Stimulated activated CD4-positive, alpha-beta T cell treated with anti-CD3 and anti-CD28 coated beads, Interleukin-2, amount 100 ng/mL, for 48 hours (primary cell): Measurements from ENCODE around the gene NOSIP.
"Not testable (repeated sequence)": the region's sequence is repeated elsewhere in the genome, so short reads cannot be mapped to it uniquely, and the experiment has no call there.

Experiments
- DNase-seq, 2 donors: peaks; one replicate each; pipeline ENCODE4 v3.0.0-alpha.2; 2020

The NOSIP gene, protein sequence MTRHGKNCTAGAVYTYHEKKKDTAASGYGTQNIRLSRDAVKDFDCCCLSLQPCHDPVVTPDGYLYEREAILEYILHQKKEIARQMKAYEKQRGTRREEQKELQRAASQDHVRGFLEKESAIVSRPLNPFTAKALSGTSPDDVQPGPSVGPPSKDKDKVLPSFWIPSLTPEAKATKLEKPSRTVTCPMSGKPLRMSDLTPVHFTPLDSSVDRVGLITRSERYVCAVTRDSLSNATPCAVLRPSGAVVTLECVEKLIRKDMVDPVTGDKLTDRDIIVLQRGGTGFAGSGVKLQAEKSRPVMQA

DNA sequence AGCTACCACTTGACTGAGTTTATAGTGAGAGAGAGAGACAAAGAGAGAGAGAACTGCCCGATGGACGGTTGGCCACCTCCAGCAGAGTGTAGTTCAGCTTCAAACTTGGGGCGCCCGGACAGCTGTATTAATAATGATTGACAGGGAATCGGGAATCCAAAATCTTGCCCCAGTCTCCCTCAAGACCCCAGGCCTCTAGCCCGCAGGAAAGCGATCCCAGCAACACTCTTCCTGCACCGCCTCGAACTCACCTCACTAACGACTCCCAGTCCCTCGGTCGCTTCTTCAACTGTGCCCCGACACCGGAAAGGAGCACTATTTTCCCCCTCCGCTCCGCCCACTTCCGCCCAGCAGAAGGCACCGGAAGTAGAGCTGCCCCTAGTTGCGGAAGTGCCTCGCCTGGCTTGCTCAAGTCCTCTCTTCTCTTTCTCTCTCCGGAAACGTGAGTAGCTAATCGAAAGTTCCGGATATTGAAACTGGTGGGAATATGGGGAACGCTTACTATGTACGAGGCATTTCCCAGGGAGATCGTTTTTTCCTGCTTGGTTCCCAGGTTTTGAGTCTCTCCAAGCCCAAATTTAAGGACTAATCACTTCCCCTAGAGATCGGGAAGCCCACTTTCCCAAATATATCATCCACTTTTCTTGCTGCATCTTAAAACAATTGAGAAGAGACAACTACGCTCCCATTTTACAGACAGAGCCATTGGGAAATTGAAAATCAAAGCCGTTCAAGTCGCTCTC is at the start of gene NOSIP:
Gene NOSIP (minus strand): TSS at position 293 of the 743 bp plus-strand sequence. CDS start 19,865 bp downstream, outside the sequence.
- peak; percentile 94 to 95 for DNase-seq

DNA sequence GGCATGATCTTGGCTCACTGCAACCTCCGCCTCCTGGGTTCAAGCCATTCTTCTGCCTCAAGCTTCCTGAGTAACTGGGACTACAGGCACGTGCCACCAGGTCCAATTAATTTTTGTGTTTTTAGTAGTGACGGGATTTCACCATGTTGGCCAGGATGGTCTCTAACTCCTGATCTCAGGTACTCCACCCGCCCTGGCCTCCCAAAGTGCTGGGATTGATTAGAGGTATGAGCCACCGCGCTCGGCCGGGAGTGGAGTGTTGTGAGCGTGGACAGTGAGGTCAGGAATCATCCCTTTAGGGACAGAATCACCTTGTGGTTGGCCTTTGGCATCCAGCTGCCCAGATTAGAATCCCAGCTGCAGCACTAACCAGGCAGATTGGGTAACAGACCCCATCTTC is 49.3 kb upstream of the NOSIP start:
- DNase-seq: no peak

DNA sequence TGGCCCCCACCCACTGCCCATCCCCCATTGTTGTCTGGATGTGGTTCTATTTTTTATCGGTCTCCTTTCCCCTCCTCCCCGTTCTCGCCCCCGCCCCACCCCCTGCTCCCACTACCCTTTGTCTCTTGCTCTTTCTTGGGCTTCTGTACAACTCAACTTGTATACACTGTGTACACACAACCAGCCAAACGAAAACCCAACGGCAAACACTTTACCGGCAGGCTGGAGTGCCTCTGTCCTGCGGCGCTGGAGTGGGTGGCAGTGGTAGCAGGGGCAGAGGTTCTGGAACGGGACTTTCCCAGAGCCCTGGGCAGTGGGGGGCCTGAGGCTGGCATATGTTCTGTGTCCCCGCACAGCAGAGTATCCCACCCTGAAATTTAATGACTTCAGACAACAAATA is 45.9 kb upstream of the NOSIP start:
- DNase-seq: no peak

DNA sequence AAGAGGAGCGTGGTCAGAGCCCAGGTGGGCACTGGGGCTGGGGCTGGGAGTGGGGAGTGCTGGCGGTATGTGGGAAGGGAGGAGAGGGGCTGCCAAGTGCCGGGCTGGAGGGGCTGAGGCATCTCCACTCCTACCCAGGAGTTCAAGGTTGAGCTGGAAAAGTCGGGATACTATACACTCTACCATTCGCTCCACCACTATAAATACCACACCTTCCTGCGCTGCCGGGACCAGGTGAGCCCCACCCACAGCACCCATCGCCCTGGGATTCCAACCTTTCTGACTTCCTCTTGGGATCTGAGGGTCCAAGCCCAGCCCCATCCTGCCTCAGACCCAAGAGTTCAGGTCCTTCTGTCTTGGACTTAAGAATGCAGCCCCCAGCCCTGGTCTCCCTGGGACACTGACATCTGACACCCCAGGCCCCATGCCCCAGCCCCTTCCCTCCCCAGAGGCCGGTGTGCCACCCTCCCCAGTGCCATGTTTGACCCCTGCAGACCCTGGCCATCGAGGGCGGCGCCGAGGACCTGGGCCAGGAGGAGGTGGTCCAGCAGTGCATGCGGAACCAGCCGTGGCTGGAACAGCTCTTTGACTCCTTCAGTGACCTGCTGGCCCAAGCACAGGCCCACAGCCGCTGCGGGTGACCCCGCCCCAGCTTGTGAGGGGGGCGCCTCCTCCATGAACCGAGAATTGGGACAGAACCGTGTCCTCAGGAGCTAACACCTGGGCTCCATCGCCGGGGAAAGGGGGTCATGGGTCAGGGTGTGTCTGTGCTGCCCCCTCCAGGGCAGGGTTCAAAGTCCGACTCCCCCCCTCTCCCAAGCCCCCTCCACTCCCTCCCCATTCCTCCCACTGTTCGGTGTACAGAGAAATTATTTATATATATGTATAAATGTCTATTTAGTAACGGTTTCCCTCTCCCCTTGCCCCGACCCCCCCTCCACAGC is 44.9 kb upstream of the NOSIP start:
- no peak for DNase-seq

DNA sequence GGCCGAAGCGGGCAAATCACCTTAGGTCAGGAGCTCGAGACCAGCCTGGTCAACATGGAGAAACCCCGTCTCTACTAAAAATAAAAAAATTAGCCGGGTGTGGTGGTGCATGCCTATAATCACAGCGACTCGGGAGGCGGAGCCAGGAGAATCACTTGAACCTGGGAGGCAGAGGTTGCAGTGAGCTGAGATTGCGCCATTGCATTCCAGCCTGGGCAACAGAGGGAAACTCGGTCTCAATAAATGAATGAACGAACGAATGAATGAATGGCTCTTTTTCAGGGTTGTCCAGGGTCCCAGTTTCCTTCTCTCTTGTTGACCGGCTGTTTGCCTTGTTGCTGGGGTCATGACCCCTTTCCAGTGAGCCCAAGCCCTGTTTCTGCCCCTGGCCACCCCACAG is 37.5 kb upstream of the NOSIP start:
- DNase-seq: not testable (repeated sequence)

DNA sequence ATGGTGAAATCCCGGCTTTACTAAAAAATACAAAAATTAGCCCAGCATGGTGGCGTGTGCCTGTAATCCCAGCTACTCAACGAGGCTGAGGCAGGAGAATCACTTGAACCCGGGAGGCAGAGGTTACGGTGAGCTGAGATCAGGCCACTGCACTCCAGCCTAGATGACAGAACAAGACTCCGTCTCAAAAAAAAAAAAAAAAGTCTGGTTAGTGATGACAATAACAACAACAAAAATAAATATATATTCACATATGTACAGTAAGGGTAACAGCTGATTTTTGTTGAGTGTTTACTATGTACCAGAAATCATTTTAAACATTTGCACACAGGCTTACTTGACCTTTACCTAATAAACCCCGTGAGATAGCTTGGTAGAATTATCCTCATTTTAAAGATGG is 36.6 kb upstream of the NOSIP start:
- DNase-seq: no peak

DNA sequence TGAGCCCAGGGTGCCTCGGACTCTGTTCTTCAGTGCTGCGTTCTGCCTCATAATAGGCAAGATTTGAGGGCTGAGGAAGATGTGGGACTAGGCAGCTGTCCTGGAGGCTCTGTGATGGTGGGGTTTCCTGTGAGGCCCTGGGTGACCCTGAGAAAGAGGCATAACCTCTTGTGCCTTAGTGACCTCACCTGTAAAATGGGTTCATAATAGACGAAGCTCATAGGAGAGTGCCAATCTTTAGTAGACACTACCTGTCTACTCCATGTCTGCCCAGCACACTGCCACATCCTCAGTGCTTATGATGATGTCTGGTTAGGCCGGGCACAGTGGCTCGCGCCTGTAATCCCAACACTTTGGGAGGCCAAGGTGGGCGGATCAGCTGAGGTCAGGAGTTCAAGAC is 36.2 kb upstream of the NOSIP start:
- no peak for DNase-seq

DNA sequence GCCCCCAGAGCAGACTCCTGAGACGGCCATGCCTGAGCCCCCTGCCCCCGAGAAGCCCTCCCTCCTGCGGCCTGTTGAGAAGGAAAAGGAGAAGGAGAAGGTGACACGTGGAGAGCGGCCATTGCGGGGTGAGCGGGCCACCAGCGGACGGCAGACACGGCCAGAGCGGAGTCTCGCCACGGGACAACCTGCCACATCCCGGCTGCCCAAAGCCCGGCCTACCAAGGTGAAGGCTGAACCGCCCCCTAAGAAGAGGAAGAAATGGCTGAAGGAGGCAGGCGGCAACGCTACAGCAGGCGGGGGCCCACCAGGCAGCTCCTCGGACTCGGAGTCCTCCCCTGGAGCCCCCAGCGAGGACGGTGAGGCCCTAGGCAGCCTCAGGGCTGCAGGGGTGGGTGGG is 35.5 kb upstream of the NOSIP start:
- DNase-seq: no peak

DNA sequence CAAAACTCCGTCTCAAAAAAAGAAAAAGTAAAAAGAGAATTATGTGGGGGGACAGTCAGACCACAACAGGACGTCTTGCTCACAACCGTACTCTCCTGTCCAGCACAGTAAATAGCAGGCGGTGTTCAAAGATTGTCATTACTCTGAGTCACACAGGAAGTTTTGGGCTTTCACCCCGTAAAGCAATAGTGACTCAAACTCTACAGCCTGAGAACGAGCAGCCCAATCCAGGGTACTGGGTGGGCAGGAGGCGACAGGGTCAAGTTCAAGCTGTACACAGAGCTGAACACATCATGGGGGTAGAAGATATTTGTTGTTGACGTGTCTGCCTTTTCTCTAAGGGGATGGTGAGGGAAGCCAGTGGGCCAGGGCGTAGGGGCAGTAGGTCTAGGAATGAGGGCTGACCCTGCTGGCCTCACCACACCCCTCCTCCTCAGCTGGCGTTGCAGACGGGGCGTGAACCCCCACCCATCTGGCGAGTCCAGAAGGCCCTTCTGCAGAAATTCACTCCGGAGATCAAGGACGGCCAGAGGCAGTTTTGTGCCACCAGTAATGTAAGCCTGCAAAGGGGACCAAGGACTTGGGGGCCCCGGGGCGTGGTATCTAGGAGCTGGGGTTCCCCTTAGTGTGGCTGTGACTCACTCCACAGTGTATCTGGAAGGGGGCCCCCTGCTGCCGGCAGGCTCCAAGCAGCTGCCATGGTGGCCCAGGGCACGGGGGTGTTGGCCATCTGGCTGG is 33.9 kb upstream of the NOSIP start:
- no peak for DNase-seq

DNA sequence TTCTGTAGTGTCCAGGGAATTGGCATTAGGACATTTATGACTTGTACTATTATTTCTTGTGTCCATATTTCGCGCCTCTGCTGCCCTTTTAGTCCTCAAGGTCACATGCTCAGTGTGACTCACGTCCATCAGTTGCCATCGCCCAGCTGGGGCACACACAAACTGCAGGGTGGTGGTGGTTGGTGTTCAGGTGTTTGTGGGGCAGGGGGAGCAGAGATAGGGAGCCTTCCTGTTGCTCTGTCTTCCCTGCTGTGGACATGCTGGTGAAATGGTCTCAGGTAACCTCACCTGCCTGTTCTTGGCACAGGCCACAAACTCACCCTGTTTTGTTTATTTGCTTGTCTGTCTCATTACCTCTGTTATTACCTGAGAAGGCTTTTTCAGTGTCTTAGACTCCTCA is 33.0 kb upstream of the NOSIP start:
- no peak for DNase-seq

DNA sequence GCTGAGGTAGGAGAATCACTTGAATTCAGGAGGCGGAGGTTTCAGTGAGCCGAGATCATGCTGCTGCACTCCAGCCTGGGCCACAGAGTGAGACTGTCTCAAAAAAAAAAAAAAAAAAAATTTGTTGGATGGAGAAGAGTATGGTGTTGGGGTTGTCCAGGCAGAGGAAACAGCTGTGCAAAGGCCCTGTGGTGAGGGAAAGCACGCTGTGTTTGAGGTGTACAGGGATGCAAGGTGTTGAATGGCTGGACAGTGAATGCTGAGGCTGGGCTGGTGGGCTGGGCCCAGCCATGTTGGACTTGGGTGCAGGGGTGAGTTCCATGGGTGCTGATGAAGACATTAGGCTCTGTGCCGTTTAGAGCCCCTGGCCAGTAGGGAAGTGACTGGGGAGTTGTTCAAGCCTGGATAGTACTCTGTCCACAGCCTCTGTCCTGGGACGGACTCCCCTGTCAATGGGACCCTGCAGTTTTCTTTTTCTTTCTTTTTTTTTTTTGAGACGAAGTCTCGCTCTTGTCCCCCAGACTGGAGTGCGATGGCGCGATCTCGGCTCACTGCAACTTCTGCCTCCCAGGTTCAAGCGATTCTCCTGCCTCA is 29.2 kb upstream of the NOSIP start:
- DNase-seq: no peak

DNA sequence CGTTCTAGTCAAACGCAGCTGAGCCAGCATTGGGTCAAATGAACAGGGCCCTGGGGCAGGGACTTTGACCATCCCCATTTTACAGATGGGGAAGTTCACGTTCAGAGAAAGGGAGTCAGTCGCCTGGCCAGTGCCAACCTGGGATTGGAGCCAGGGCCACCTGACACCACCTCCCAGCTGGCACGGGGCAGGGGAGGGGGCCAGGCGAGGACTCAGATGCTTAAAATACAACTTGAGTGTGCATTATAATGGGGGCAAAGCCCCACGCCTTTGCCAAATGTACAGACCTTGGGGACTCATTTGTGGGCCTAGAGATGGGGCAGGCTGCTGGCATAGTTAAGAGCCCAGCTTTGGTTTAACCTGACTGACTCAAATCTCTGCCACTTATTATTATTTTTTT is 25.2 kb upstream of the NOSIP start:
- no peak for DNase-seq

DNA sequence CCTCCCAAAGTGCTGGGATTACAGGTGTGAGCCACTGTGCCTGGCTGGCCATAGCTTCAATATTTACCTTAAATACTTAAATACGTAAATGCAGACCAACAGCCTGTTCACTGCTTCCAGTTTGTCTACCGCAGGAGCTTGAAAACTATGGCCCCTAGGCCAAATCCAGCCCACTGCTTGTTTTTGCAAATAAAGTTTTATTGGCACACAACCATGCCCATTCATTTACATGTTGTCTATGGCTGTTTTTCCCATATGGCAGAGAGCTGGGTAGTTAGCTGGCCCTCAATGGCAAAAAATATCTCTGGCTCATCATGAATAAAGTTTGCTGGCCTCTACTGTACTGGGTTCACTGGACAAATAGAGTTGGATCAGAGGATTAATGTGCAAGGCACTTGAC is 22.4 kb upstream of the NOSIP start:
- DNase-seq: no peak

DNA sequence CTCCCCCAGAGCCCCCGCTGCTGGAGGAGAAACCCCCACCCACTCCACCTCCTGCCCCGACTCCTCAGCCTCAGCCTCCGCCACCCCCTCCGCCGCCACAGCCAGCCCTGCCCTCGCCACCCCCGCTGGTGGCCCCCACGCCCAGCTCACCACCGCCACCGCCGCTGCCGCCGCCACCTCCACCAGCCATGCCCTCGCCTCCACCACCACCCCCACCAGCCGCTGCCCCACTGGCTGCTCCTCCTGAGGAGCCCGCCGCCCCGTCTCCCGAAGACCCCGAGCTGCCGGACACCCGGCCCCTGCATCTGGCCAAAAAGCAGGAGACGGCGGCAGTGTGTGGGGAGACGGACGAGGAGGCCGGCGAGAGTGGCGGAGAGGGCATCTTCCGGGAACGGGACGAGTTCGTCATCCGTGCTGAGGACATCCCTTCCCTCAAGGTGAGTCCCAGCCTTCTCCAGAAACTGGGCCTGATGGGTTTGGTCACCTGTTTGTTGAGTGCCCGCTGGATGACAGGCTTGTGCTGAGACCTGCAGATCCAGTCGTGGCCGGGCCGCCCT is 21.2 kb upstream of the NOSIP start:
- no peak for DNase-seq

DNA sequence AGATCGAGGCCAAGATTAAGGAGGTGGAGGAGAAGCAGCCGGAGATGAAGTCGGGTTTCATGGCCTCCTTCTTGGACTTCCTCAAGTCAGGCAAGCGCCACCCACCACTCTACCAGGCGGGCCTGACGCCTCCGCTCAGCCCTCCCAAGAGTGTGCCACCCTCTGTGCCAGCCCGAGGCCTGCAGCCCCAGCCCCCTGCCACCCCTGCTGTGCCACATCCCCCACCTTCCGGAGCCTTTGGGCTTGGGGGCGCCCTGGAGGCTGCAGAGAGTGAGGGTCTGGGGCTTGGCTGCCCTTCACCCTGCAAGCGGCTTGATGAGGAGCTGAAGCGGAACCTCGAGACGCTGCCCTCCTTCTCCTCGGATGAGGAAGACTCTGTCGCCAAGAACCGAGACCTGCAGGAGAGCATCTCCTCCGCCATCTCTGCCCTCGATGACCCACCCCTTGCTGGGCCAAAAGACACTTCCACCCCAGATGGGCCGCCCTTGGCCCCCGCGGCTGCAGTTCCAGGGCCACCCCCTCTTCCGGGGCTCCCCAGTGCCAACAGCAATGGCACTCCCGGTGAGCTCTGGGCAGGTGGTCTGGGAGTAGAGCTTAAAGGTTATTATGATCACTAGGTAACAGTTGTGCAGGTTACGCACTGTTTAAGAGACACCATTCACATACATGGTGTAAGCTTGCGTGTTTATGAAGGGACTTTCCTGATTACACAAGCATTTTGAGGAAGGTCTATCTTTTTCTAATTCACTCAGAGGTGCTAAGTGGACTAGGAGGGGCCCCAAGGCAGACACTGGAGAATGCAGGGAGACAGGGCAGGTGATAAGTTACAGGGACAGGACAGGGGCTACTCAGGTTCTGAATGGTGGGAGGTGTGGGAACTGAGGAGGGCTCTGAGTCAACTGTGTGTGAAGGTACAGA is 19.3 kb upstream of the NOSIP start:
- no peak for DNase-seq

DNA sequence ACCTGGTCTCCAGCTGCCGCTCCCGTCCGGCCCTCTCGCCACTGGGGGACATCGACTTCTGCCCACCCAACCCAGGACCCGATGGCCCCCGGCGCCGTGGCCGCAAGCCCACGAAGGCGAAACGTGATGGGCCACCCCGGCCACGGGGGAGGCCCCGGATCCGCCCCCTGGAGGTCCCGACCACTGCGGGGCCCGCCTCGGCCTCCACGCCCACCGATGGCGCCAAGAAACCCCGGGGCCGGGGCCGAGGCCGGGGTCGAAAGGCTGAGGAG is 17.3 kb upstream of the NOSIP start:
- DNase-seq: no peak

DNA sequence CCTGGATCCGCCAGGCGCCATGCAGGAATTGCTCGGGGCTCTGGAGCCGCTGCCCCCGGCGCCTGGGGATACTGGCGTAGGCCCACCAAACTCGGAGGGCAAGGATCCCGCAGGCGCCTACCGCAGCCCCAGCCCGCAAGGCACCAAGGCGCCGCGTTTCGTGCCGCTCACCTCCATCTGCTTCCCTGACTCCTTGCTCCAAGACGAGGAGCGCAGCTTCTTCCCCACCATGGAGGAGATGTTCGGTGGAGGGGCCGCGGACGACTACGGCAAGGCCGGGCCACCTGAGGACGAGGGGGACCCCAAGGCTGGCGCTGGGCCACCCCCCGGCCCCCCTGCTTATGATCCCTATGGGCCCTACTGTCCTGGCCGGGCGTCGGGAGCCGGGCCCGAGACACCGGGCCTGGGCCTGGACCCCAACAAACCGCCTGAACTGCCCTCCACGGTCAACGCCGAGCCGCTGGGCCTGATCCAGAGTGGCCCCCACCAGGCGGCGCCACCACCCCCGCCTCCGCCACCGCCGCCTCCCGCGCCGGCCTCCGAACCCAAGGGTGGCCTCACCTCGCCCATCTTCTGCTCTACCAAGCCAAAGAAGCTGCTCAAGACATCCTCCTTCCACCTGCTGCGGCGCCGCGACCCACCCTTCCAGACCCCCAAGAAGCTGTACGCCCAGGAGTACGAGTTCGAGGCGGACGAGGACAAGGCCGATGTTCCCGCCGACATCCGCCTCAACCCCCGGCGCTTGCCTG is 16.8 kb upstream of the NOSIP start:
- DNase-seq: no peak

DNA sequence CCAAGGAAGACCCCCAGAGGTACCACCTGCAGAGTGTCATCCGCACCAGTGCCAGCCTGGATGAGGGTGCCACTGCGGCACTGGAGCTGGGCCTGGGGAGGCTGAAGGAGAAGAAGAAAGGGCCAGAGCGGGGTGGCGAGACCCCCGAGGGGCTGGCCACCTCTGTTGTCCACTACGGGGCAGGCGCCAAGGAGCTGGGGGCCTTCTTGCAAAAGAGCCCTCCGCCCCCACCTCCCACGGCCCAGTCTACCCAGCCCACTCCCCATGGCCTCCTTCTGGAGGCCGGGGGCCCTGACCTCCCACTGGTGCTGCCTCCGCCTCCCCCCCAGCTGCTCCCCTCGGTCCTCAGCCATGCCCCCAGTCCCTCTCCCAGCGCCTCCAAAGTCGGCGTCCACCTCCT is 16.1 kb upstream of the NOSIP start:
- no peak for DNase-seq

DNA sequence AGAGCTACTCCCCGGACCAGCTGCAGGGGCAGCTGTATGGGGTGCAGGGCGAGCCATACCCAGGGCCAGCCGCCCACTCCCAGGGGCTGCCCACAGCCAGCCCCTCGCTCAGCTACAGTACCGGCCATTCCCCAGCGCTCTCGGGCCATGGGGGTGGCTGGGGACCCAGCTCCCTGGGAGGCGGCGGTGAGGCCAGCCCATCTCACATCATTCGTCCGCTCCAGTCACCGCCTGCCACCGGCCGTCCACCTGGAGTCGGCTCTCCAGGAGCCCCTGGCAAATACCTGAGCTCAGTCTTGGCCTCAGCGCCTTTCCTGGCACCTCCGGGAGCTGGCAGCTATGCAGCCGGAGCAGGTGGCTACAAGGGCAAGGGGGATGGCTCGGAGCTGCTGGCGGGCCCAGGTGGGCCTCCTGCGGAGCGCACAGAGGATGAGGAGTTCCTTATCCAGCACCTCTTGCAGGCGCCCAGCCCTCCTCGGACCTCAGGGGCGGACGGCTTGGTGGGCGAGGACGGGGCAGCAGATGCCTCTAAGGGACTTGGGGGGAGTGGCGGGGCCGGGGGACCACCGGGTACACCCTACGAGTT is 15.6 kb upstream of the NOSIP start:
- no peak for DNase-seq
